HCT116 (cell line): ENCODE measurements around the gene COL23A1. TPM values are rescaled to one million over a fixed set of nuclear protein-coding genes. Genes with fewer than 3 reads are reported as not detected.

Experiments
- ATAC-seq: fragments of 200-7000 bp; cut with Tn5 transposase; 2 replicates; pipeline ENCODE4 v1.9.1; 2020; ENCODE audit warnings: mild to moderate bottlenecking, moderate library complexity
- BruUV-seq: library from RNA; stranded (reverse); fragments of 400-500 nt; replicated peaks from 2 replicates; lab custom pipeline; 2021; lab: Mats Ljungman, UMichigan
- CTCF ChIA-PET: fragments of 300-600 bp; sonication (Branson Sonifier 250); formaldehyde crosslinking; loops from one replicate; lab custom pipeline; 2021; ENCODE audit warnings: antibody characterized with exemption; lab: Charles Lee
- POLR2A ChIA-PET: fragments of 300-600, 350-600 bp; sonication (Branson Sonifier 250); formaldehyde crosslinking; loops from one replicate; lab custom pipeline; 2021; ENCODE audit warnings: antibody characterized with exemption; lab: Charles Lee
- RAD21 ChIA-PET, 2 experiments: fragments of 300-600 bp; sonication (Branson Sonifier 250); formaldehyde crosslinking; loops; one replicate each; lab custom pipeline; 2023; ENCODE audit warnings: low total read pairs in 2 of 2; ENCODE audit not compliant: uncharacterized antibody in 2 of 2, unreplicated experiment in 2 of 2, low non-redundant PET in 1 of 2; lab: Charles Lee
- DNase-seq: peaks from one replicate; pipeline ENCODE4 v3.0.0-alpha.2; 2010; ENCODE audit warnings: low read depth, low spot score
- H2AFZ ChIP-seq: fragments of 200-600 bp; shearing (Covaris generic), sonication (generic); 2 replicates; pipeline ENCODE4 v1.6.1; 2017; ENCODE audit warnings: low read depth, mixed run types, mixed read lengths, antibody characterized with exemption, low read length; ENCODE audit not compliant: poor library complexity, severe bottlenecking
- H3K27ac ChIP-seq: 2 replicates; pipeline ENCODE4 v1.5.1; 2012; ENCODE audit warnings: low read depth, low read length
- H3K27me3 ChIP-seq: fragments of 200-600 bp; sonication (generic); 2 replicates; pipeline ENCODE4 v1.6.1; 2016; ENCODE audit warnings: mixed run types, low read length, mixed read lengths; ENCODE audit not compliant: insufficient read depth
- H3K36me3 ChIP-seq, 2 experiments: fragments of 200-500 bp in 1 of 2; fragments of 200-600 bp in 1 of 2; sonication (Bioruptor generic) in 1 of 2; sonication (generic) in 1 of 2; 2 replicates each; pipeline versions ENCODE4 v1.5.1 to v1.6.1; 2014 to 2016; ENCODE audit warnings: low read length in 2 of 2, inconsistent platforms in 1 of 2, mixed read lengths in 1 of 2, mixed run types in 1 of 2; ENCODE audit not compliant: insufficient read depth in 2 of 2, control insufficient read depth in 1 of 2
- H3K4me1 ChIP-seq, 2 experiments: fragments of 200-600 bp in 1 of 2; sonication (generic) in 1 of 2; 2 replicates each; pipeline versions ENCODE4 v1.5.1 to v1.6.1; 2012 to 2017; ENCODE audit warnings: low read length in 2 of 2, inconsistent platforms in 1 of 2, mild to moderate bottlenecking in 1 of 2, mixed read lengths in 1 of 2, mixed run types in 1 of 2, moderate library complexity in 1 of 2; ENCODE audit not compliant: insufficient read depth in 2 of 2, control insufficient read depth in 1 of 2
- H3K4me2 ChIP-seq: fragments of 200-600 bp; sonication (generic); 2 replicates; pipeline ENCODE4 v1.6.1; 2017; ENCODE audit warnings: mixed run types, low read length, mixed read lengths
- H3K4me3 ChIP-seq, 2 experiments: fragments of 200-600 bp in 1 of 2; sonication (generic) in 1 of 2; replicated peaks in 1 of 2; 2 replicates each; pipeline ENCODE4 v1.5.1; 2011 to 2016; ENCODE audit warnings: low read length in 2 of 2, control low read depth in 1 of 2, low read depth in 1 of 2, mild to moderate bottlenecking in 1 of 2, mixed read lengths in 1 of 2, mixed run types in 1 of 2
- H3K79me2 ChIP-seq: fragments of 200-600 bp; sonication (generic); 2 replicates; pipeline ENCODE4 v1.6.1; 2017; ENCODE audit warnings: mild to moderate bottlenecking, mixed run types, low read length, moderate library complexity, mixed read lengths; ENCODE audit not compliant: insufficient read depth
- H3K9ac ChIP-seq: fragments of 200-600 bp; sonication (generic); 2 replicates; pipeline ENCODE4 v1.6.1; 2016; ENCODE audit warnings: low read length, mixed read lengths
- H3K9me2 ChIP-seq: fragments of 200-600 bp; sonication (generic), shearing (Covaris generic); 2 replicates; pipeline ENCODE4 v1.6.1; 2017; ENCODE audit warnings: mixed run types, mild to moderate bottlenecking, moderate library complexity; ENCODE audit not compliant: insufficient read depth
- H3K9me3 ChIP-seq, 2 experiments: fragments of 200-500 bp in 1 of 2; fragments of 200-600 bp in 1 of 2; sonication (Bioruptor generic) in 1 of 2; sonication (generic) in 1 of 2; 2 replicates each; pipeline ENCODE4 v1.6.1; 2014 to 2017; ENCODE audit warnings: low read length in 2 of 2, mixed read lengths in 2 of 2, inconsistent platforms in 1 of 2, low read depth in 1 of 2, mild to moderate bottlenecking in 1 of 2, mixed run types in 1 of 2, moderate library complexity in 1 of 2; ENCODE audit not compliant: control insufficient read depth in 1 of 2, insufficient read depth in 1 of 2
- H4K20me1 ChIP-seq: fragments of 200-600 bp; sonication (generic), shearing (Covaris generic); 2 replicates; pipeline ENCODE4 v1.6.1; 2017; ENCODE audit warnings: mixed run types, mild to moderate bottlenecking, moderate library complexity; ENCODE audit not compliant: insufficient read depth
- CBX3 ChIP-seq: IDR thresholded peaks from 2 replicates; pipeline ENCODE4 v1.6.1; 2012; ENCODE audit warnings: low read depth
- CEBPB ChIP-seq: IDR thresholded peaks from 2 replicates; pipeline ENCODE4 v1.6.1; 2012; ENCODE audit warnings: low read depth
- CTCF ChIP-seq, 3 experiments: fragments of 200-600 bp in 1 of 3; sonication (generic) in 1 of 3; IDR thresholded peaks in 2 of 3; conservative IDR thresholded peaks in 1 of 3; 2 replicates each; pipeline ENCODE4 v1.5.1; 2012 to 2017; ENCODE audit warnings: low read depth in 2 of 3, low read length in 2 of 3, antibody characterized with exemption in 1 of 3, borderline replicate concordance in 1 of 3, control low read depth in 1 of 3, mild to moderate bottlenecking in 1 of 3, mixed read lengths in 1 of 3, mixed run types in 1 of 3, moderate library complexity in 1 of 3; ENCODE audit not compliant: insufficient read depth in 1 of 3
- ELF1 ChIP-seq: IDR thresholded peaks from 2 replicates; pipeline ENCODE4 v1.6.1; 2012; ENCODE audit warnings: low read depth, borderline replicate concordance
- EZH2 ChIP-seq: fragments of 200-600 bp; sonication (generic); IDR thresholded peaks from 2 replicates; pipeline ENCODE4 v1.6.1; 2017; ENCODE audit warnings: antibody characterized with exemption, mixed run types
- EZH2phosphoT487 ChIP-seq: fragments of 200-600 bp; IDR thresholded peaks from 2 replicates; pipeline ENCODE4 v1.6.1; 2018; ENCODE audit warnings: antibody characterized with exemption, borderline replicate concordance
- POLR2AphosphoS5 ChIP-seq: IDR thresholded peaks from 2 replicates; pipeline ENCODE4 v1.6.1; 2011; ENCODE audit warnings: mild to moderate bottlenecking, low read depth, low read length, moderate library complexity
- SIN3A ChIP-seq: IDR thresholded peaks from 2 replicates; pipeline ENCODE4 v1.6.1; 2012; ENCODE audit warnings: low read depth
- SRF ChIP-seq: IDR thresholded peaks from 2 replicates; pipeline ENCODE4 v1.6.1; 2012; ENCODE audit warnings: low read depth
- TCF7L2 ChIP-seq: IDR thresholded peaks from 2 replicates; pipeline ENCODE4 v1.7.0; 2011; ENCODE audit warnings: borderline replicate concordance, inconsistent platforms; ENCODE audit not compliant: insufficient read depth, insufficient read length; ENCODE audit errors: extremely low read depth
- intact Hi-C: fragments of 100-400 bp; cut with micrococcal nuclease; formaldehyde crosslinking; loops from 2 replicates; pipeline ENCODE4 v1.10.0; 2022
- total RNA-seq: library from RNA; stranded (reverse); gene quantifications from one replicate; pipeline ENCODE4 v1.2.1, GENCODE V29; 2021; ENCODE audit not compliant: unreplicated experiment
- TF ChIP-seq, protein P1 (sequence below): IDR thresholded peaks from 2 replicates; pipeline ENCODE4 v1.6.1; 2012
- TF ChIP-seq, protein P2 (sequence below): IDR thresholded peaks from 2 replicates; pipeline ENCODE4 v1.6.1; 2012; ENCODE audit warnings: low read depth
- TF ChIP-seq, protein P3 (sequence below): IDR thresholded peaks from 2 replicates; pipeline ENCODE4 v1.6.1; 2012

COL23A1 gene
- total RNA-seq, 1 experiment from 2014 or later, result not detected

GRCh38 chr5:178595750-178596149 lies 5.6 kb upstream of the COL23A1 start:
- H3K9me3 ChIP-seq, result peaks cover 0 to 5% of the 10 kb centered on the region in 2 experiments; a peak in 1 of 4 replicates
- CTCF ChIA-PET, result no interaction called here
- no peak overlapping the region for H3K9ac ChIP-seq
- H4K20me1 ChIP-seq, result no peaks in the 10 kb centered on the region
- no peak overlapping the region for H3K4me2 ChIP-seq
- ATAC-seq (no peak), DNase-seq (no peak)
- no peaks in the 10 kb centered on the region for H3K27me3 ChIP-seq
- no peaks in the 10 kb centered on the region for H3K9me2 ChIP-seq
- POLR2A ChIA-PET, result no interaction called here
- RAD21 ChIA-PET, result no interaction called here
- no peak overlapping the region for H3K27ac ChIP-seq
- no TSS peak for BruUV-seq
- no peak for TF ChIP-seq SRF
- no peaks in the 10 kb centered on the region for H3K79me2 ChIP-seq
- H3K36me3 ChIP-seq, result 0 out of 4 replicates have a peak, but pooled peaks cover 0 to 3% of the 10 kb centered on the region in 2 experiments
- H3K4me3 ChIP-seq, result no peak overlapping the region
- H3K4me1 ChIP-seq, result no peaks in the 10 kb centered on the region
- intact Hi-C loops, result no loop called here
- H2AFZ ChIP-seq, result no peak overlapping the region

GRCh38 chr5:178595150-178595549 lies 5.0 kb upstream of the COL23A1 start:
- ChIA-PET CTCF (no interaction called here), RAD21 (no interaction called here), POLR2A (no interaction called here)
- H3K9me3 ChIP-seq, result peaks cover 0 to 5% of the 10 kb centered on the region in 2 experiments; a peak in 1 of 4 replicates
- DNase-seq (no peak), ATAC-seq (no peak)
- no peak for TF ChIP-seq EZH2phosphoT487
- no peak for TF ChIP-seq EZH2
- no peak for TF ChIP-seq POLR2AphosphoS5
- no peak for TF ChIP-seq CEBPB
- TF ChIP-seq CTCF (IDR thresholded peaks at IDR 0.05 in 2 of 3, conservative IDR thresholded peaks at IDR 0.05 in 1 of 3; ENCODE audit: borderline replicate concordance in 1 of 3, insufficient read depth in 1 of 3, low read depth in 2 of 3, low read length in 2 of 3), result no peak
- TF ChIP-seq, protein P1, sequence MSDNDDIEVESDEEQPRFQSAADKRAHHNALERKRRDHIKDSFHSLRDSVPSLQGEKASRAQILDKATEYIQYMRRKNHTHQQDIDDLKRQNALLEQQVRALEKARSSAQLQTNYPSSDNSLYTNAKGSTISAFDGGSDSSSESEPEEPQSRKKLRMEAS, result no peak
- TF ChIP-seq, protein P2, sequence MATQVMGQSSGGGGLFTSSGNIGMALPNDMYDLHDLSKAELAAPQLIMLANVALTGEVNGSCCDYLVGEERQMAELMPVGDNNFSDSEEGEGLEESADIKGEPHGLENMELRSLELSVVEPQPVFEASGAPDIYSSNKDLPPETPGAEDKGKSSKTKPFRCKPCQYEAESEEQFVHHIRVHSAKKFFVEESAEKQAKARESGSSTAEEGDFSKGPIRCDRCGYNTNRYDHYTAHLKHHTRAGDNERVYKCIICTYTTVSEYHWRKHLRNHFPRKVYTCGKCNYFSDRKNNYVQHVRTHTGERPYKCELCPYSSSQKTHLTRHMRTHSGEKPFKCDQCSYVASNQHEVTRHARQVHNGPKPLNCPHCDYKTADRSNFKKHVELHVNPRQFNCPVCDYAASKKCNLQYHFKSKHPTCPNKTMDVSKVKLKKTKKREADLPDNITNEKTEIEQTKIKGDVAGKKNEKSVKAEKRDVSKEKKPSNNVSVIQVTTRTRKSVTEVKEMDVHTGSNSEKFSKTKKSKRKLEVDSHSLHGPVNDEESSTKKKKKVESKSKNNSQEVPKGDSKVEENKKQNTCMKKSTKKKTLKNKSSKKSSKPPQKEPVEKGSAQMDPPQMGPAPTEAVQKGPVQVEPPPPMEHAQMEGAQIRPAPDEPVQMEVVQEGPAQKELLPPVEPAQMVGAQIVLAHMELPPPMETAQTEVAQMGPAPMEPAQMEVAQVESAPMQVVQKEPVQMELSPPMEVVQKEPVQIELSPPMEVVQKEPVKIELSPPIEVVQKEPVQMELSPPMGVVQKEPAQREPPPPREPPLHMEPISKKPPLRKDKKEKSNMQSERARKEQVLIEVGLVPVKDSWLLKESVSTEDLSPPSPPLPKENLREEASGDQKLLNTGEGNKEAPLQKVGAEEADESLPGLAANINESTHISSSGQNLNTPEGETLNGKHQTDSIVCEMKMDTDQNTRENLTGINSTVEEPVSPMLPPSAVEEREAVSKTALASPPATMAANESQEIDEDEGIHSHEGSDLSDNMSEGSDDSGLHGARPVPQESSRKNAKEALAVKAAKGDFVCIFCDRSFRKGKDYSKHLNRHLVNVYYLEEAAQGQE, result no peak
- no peak for TF ChIP-seq TCF7L2
- TF ChIP-seq SRF, result no peak
- no peak for TF ChIP-seq ELF1
- no peak for TF ChIP-seq SIN3A
- no peak for TF ChIP-seq CBX3
- TF ChIP-seq, protein P3, sequence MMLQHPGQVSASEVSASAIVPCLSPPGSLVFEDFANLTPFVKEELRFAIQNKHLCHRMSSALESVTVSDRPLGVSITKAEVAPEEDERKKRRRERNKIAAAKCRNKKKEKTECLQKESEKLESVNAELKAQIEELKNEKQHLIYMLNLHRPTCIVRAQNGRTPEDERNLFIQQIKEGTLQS, result no peak
- no peaks in the 10 kb centered on the region for H3K27me3 ChIP-seq
- no peak overlapping the region for H3K4me2 ChIP-seq
- H3K4me3 ChIP-seq, result no peak overlapping the region
- no peaks in the 10 kb centered on the region for H3K4me1 ChIP-seq
- no peak overlapping the region for H2AFZ ChIP-seq
- no peaks in the 10 kb centered on the region for H4K20me1 ChIP-seq
- no TSS peak for BruUV-seq
- H3K79me2 ChIP-seq, result no peaks in the 10 kb centered on the region
- intact Hi-C loops, result no loop called here
- H3K36me3 ChIP-seq, result no peaks in the 10 kb centered on the region
- H3K9me2 ChIP-seq, result no peaks in the 10 kb centered on the region
- no peak overlapping the region for H3K9ac ChIP-seq
- H3K27ac ChIP-seq, result no peak overlapping the region
